SKM-1 treated with dmso at 0.1 percent for 144 hours (cell line): Measurements from ENCODE around the gene A2ML1.
A peak's percentile ranks its signal among the peaks of the same experiment; 100 is the strongest.
"Not testable (repeated sequence)": the region's sequence is repeated elsewhere in the genome, so short reads cannot be mapped to it uniquely, and the experiment has no call there.

ENCODE experiments used
- DNase-seq: peaks from one replicate; lab custom pipeline; 2025; ENCODE audit not compliant: unreplicated experiment; lab: John Stamatoyannopoulos, UW

The A2ML1 gene

DNA sequence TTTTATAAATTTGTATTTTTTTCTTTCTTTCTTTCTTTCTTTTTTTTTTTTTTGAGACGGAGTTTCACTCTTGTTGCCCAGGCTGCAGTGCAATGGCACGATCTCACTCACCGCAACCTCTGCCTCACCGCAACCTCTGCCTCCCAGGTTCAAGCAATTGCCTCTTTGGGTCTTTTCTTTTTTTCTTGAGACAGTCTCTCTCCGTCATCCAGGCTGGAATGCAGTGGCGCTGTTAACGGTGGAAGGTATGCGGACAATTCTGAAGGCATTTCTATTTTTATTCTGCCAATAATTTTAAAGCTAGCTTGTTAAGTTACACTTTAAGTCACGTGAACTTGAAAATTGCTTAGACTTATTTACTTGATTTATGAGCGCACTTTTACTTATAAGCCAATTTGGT, 83.1 kb downstream of the A2ML1 start:
- no peak for DNase-seq

DNA sequence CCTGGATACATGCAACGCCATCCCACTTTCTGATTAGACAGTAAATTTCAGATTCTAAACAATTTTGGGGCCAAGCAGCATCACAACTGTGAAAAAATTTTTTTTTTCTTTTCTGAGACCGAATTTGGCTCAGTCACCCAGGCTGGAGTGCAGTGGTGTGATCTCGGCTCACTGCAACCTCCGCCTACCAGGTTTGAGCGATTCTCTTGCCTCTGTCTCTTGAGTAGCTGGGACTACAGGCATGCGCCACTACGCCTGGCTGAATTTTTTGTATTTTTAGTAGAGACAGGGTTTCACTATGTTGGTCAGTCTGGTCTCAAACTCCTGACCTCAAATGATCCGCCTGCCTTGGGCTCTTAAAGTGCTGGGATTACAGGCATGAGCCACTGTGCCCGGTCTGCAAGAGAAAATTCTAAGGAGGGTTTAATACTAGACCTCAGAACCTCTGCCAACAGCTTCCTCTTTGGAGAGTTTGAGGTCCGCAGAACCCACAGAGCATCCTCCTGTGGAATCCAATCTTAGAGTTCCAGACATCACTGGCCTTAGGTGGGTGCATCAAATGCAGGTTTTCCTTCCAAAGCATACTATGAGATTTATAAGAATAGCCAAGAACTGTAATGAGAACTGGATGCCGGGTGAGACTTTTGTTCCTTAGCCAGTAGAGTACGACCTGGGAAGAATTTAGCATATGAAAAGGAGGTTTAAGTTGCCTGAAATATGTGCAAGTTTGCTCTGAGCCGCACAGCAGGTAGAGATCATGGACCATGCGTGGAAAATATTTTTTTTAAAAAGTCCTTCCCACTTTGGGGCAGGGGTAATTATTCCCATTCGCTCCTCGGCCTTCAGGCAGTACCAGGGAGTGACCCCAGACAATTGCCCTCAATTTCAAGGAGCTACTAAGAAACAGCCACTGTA, 84.1 kb downstream of the A2ML1 start:
- no peak for DNase-seq

GRCh38 chr12:8907513-8907912, 85.1 kb downstream of the A2ML1 start:
- DNase-seq: no peak

GRCh38 chr12:8909752-8910151, 87.3 kb downstream of the A2ML1 start:
- no peak for DNase-seq

- DNase-seq: no peak
Observed at GRCh38 chr12:8911606-8912268, 89.3 kb downstream of the A2ML1 start.

- no peak for DNase-seq
Observed at GRCh38 chr12:8912914-8913313, 90.5 kb downstream of the A2ML1 start.

DNA sequence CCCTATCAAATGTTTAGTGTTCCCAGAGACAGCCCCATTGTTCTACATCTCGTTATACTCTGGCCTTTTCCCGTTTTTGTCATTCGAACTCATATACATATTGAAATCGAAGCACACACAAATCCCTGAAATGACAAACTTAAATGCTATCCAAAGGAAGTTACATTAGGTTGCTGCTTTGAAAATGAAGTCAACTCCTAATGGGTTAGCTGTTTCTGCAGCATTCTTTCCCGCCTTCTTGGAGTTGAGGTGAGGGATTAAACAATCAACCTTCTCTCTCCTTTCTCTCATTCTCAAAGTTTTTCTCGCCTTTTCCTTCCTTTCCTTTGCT, 91.2 kb downstream of the A2ML1 start:
- no peak for DNase-seq

DNA sequence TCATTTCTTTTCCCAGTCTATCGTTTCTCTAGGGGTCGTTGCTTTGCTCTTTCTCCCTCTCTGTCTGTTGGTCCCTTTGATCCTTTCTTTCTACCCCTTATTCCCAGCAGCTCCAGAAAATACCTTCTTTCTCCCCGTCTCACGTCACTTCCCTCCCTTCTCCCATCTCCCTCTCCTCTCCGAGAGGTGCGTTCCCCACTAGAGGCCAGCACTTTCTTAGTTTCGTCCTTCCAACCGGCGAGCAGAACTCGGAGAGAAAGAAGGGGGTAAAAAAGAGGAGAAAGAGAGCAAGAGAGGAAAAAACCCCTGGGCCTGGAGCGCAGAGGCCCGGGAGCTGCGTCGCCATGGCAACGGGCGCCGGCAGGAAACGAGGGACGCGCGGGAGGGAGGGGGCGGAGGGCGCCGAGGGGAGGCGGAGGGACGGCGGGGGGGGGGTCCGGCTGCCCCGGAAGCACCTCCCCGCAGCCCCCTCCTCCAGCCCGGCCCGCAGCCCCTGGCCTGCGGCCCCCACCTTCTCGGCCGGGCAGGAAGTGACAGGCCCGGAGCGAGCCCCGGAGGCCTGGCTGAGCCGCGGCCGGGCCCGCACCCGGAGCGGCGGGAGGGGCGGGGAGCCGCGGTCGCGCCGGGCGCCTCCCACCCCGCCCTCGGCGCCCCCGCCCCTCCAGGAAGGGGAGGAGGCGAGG, 91.8 kb downstream of the A2ML1 start, which contains the start of gene PHC1:
Gene PHC1 (plus strand): TSS at position 477 of the 683 bp plus-strand sequence. CDS start 3,169 bp downstream, outside the sequence.
- peak; percentile 15 for DNase-seq

- peak; percentile 11 for DNase-seq
Observed at GRCh38 chr12:8914716-8915526, 92.5 kb downstream of the A2ML1 start.

- DNase-seq: no peak
Observed at GRCh38 chr12:8916154-8916553, 93.7 kb downstream of the A2ML1 start.

DNA sequence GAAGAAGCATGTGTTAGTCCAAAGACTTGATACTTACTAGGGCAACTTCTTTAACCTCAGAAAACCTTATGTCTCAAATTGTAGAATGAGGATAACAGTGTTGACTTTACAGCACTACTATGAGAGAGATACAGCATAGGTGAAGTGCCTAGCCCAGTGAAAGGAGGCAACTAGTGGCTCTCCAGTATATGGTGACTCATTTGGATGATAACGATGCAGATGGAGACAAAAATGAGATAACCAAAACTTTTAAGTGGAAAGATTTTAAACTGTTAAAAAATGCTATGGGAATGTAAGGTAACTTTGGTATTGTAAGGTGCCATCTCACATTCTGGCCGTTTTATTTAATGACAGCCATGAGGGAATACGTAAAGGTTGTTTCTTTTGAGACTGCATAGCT, 94.6 kb downstream of the A2ML1 start:
- no peak for DNase-seq

DNA sequence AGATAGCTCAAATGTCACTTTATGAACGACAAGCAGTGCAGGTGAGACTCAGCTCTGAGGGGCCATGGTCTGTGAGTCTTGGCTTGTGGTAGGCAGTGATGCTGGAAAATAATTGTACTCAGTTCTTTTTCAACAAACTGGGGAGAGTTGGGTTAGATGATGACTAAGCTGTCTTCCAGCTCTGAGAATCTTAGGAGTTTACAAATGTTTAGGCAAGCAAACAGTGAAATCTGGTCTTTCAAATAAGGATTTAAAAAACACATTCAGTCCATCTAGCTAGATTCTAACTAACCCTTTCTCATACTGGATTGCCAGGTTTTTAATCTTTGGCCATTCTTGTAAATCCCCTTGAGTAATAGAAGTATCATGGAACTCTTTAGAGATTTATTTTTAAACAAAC, 95.3 kb downstream of the A2ML1 start:
- DNase-seq: no peak

- DNase-seq: not testable (repeated sequence)
Observed at GRCh38 chr12:8919643-8920042, 97.2 kb downstream of the A2ML1 start.

GRCh38 chr12:8922544-8922943, 100.1 kb downstream of the A2ML1 start:
- DNase-seq: no peak
